ENCODE results near the gene EPS8L2. TPM values are rescaled to one million over a fixed set of nuclear protein-coding genes. Genes with fewer than 3 reads are reported as not detected.
A peak's percentile ranks its signal among the peaks of the same experiment; 100 is the strongest.

The EPS8L2 gene
- total and polyA plus RNA-seq, 4 donors: 24.4 to 138 (median 62.7) TPM

GRCh38 chr11:690738-691633, 15.0 kb upstream of the EPS8L2 start:
- H3K4me3 ChIP-seq (ENCODE audit: low read depth in 1 of 3, low read length in 3 of 3): no peak overlapping the region
- H3K36me3 ChIP-seq (ENCODE audit: control insufficient read depth in 4 of 4, insufficient read depth in 3 of 4, low read depth in 1 of 4, low read length in 3 of 4): peaks cover 8 to 36% (median 11%) of the 10 kb centered on the region in 4 donors
- H3K9ac ChIP-seq (ENCODE audit: low read depth in 1 of 2, low read length in 2 of 2): no peak overlapping the region
- H3K27ac ChIP-seq (ENCODE audit: low read depth in 1 of 2, low read length in 2 of 2): no peak overlapping the region
- no peak for TF ChIP-seq ZBTB33 (IDR thresholded peaks at IDR 0.05)
- TF ChIP-seq RAD21 (IDR thresholded peaks at IDR 0.05): no peak
- no peak for TF ChIP-seq MAX (IDR thresholded peaks at IDR 0.05)
- TF ChIP-seq GABPA (IDR thresholded peaks at IDR 0.05 in 1 of 2, conservative IDR thresholded peaks at IDR 0.05 in 1 of 2): no peak
- TF ChIP-seq CTCF (IDR thresholded peaks at IDR 0.05; ENCODE audit: low read depth, low read length, missing input control): no peak
- TF ChIP-seq HNF4G (IDR thresholded peaks at IDR 0.05): no peak
- no peak for TF ChIP-seq REST (IDR thresholded peaks at IDR 0.05)
- no peak for TF ChIP-seq HNF4A (conservative IDR thresholded peaks at IDR 0.05)
- TF ChIP-seq FOXA2 (IDR thresholded peaks at IDR 0.05): no peak
- TF ChIP-seq JUND (IDR thresholded peaks at IDR 0.05): no peak
- TF ChIP-seq SP1 (IDR thresholded peaks at IDR 0.05): no peak
- TF ChIP-seq FOXA1 (IDR thresholded peaks at IDR 0.05): no peak
- no peak for TF ChIP-seq TAF1 (conservative IDR thresholded peaks at IDR 0.05)
- TF ChIP-seq NR2F2 (IDR thresholded peaks at IDR 0.05): no peak
- no peak for TF ChIP-seq YY1 (IDR thresholded peaks at IDR 0.05)
- TF ChIP-seq EGR1 (IDR thresholded peaks at IDR 0.05; ENCODE audit: low read depth in 2 of 2): no peak
- TF ChIP-seq RXRA (IDR thresholded peaks at IDR 0.05): no peak
- peaks cover 3 to 12% (median 10%) of the 10 kb centered on the region in 4 donors for H3K4me1 ChIP-seq (ENCODE audit: control insufficient read depth in 4 of 4, insufficient read depth in 4 of 4, low read length in 3 of 4)
- 88% methylated on average over 27 of the region's 27 CpGs for WGBS
- H3K9me3 ChIP-seq (ENCODE audit: control insufficient read depth in 4 of 4, low read length in 3 of 4): no peaks in the 10 kb centered on the region
- H3K27me3 ChIP-seq (ENCODE audit: control insufficient read depth in 4 of 4, insufficient read depth in 4 of 4, low read length in 3 of 4): no peaks in the 10 kb centered on the region
- peak; percentile 67 for DNase-seq (ENCODE audit: low spot score)
